GM13977 (cell line): ENCODE results near the gene ZNF566.
"Not testable (repeated sequence)": the region's sequence is repeated elsewhere in the genome, so short reads cannot be mapped to it uniquely, and the experiment has no call there.

Experiments
- DNase-seq: peaks from one replicate; pipeline ENCODE4 v3.0.0; 2012; ENCODE audit warnings: low spot score
- CTCF ChIP-seq: IDR thresholded peaks from 2 replicates; pipeline ENCODE4 v1.5.1; 2012; ENCODE audit warnings: mild to moderate bottlenecking, control low read depth; ENCODE audit not compliant: insufficient read depth; ENCODE audit errors: extremely low read depth, missing control alignments
- in situ Hi-C: fragments of 300-500 bp; cut with MboI; formaldehyde crosslinking; loops from one replicate; pipeline ENCODE4 v1.12.0; 2022; ENCODE audit warnings: low sequenced_read_pairs, low pct_unique_long_range_greater_than_20kb, mixed read lengths, inconsistent platforms; ENCODE audit not compliant: unreplicated experiment

The ZNF566 gene

GRCh38 chr19:36524617-36525016 is 35.3 kb upstream of the ZNF566 start:
- DNase-seq = no peak
- in situ Hi-C loops = no loop called here
- no peak for TF ChIP-seq CTCF

- in situ Hi-C loops = no loop called here
- DNase-seq = no peak
- no peak for TF ChIP-seq CTCF
These were observed 24.8 kb upstream of the ZNF566 start for GRCh38 chr19:36514012-36514612.

- in situ Hi-C loops = no loop called here
- DNase-seq = no peak
- TF ChIP-seq CTCF = no peak
These were observed 19.0 kb upstream of the ZNF566 start for GRCh38 chr19:36508325-36508724.

- DNase-seq = no peak
- in situ Hi-C loops = no loop called here
- TF ChIP-seq CTCF = no peak
These were observed 12.6 kb upstream of the ZNF566 start for GRCh38 chr19:36501973-36502372.

GRCh38 chr19:36497001-36497400 is 7.6 kb upstream of the ZNF566 start:
- no peak for TF ChIP-seq CTCF
- no peak for DNase-seq
- in situ Hi-C loops = no loop called here

- in situ Hi-C loops, DNase-seq: not testable (repeated sequence)
- TF ChIP-seq CTCF = peak; percentile 29
These were observed 3.5 kb upstream of the ZNF566 start for GRCh38 chr19:36492689-36493453.

GRCh38 chr19:36490846-36491245 is 1.5 kb upstream of the ZNF566 start:
- DNase-seq, in situ Hi-C loops: not testable (repeated sequence)
